Measurements from ENCODE around the gene TMED8.

GRCh38 chr14:77343662-77344061 lies 33.2 kb downstream of the TMED8 start:
- TF ChIP-seq POLR2A (IDR thresholded peaks at IDR 0.05; ENCODE audit: low read length), result no peak
- TF ChIP-seq GATA1 (IDR thresholded peaks at IDR 0.05; ENCODE audit: low read depth, low read length), result no peak

Data from erythroblast (primary cell).